Kidney (tissue), 14 donors: ENCODE data around the gene CEP57L1. TPM values are rescaled to one million over a fixed set of nuclear protein-coding genes. Genes with fewer than 3 reads are reported as not detected.

Experiments used
- DNase-seq, 5 donors: peaks; one replicate each; pipeline ENCODE4 v3.0.0-alpha.2; 2013 to 2020
- FAIRE-seq: peaks from 2 replicates; lab custom pipeline; 2012; peaks lifted over from hg19 to GRCh38; lab: Jason Lieb, UNC
- H3K27ac ChIP-seq, 2 donors: one replicate each; pipeline ENCODE4 v1.7.0; 2013; ENCODE audit warnings: low read depth in 2 of 2, low read length in 2 of 2, inconsistent platforms in 1 of 2
- H3K27me3 ChIP-seq: one replicate; pipeline ENCODE4 v1.7.1; 2013; ENCODE audit warnings: low read length, inconsistent platforms; ENCODE audit not compliant: control insufficient read depth, insufficient read depth
- H3K36me3 ChIP-seq, 3 donors: one replicate each; pipeline versions ENCODE4 v1.7.0 to v1.7.1; 2013; ENCODE audit warnings: low read length in 3 of 3, control low read depth in 1 of 3, inconsistent platforms in 1 of 3; ENCODE audit not compliant: insufficient read depth in 3 of 3, control insufficient read depth in 2 of 3
- H3K4me1 ChIP-seq, 3 donors: one replicate each; pipeline versions ENCODE4 v1.7.0 to v1.7.1; 2013; ENCODE audit warnings: low read length in 3 of 3, inconsistent platforms in 1 of 3, low read depth in 1 of 3; ENCODE audit not compliant: control insufficient read depth in 2 of 3, insufficient read depth in 2 of 3
- H3K4me3 ChIP-seq, 3 donors: one replicate each; pipeline versions ENCODE4 v1.7.0 to v1.8.1; 2013; ENCODE audit warnings: low read length in 3 of 3, control low read depth in 1 of 3, inconsistent platforms in 1 of 3
- H3K9ac ChIP-seq, 3 donors: one replicate each; pipeline versions ENCODE4 v1.7.0 to v1.7.1; 2013; ENCODE audit warnings: low read length in 3 of 3, control low read depth in 1 of 3, inconsistent platforms in 1 of 3
- H3K9me3 ChIP-seq, 3 donors: one replicate each; pipeline versions ENCODE4 v1.7.0 to v1.7.1; 2013; ENCODE audit warnings: low read length in 3 of 3, control low read depth in 1 of 3, inconsistent platforms in 1 of 3; ENCODE audit not compliant: control insufficient read depth in 2 of 3, insufficient read depth in 1 of 3
- CTCF ChIP-seq: IDR thresholded peaks from 3 replicates; pipeline ENCODE4 v1.5.1; 2012; ENCODE audit warnings: mild to moderate bottlenecking, moderate library complexity, borderline replicate concordance; ENCODE audit not compliant: insufficient read depth; ENCODE audit errors: extremely low read depth
- intact Hi-C: fragments of 100-400 bp; cut with DNase I; formaldehyde crosslinking; loops from one replicate; pipeline ENCODE4 v1.11.1; 2022
- polyA plus RNA-seq: library from polyadenylated mRNA; stranded (reverse); fragments of 350-450 nt; fragmentation: Illumina TruSeq; extraction: RNeasy Lipid Tissue Mini Kit (QIAGEN cat#74804); gene quantifications from one replicate; pipeline ENCODE4 v1.2.3, GENCODE V29; 2014; ENCODE audit warnings: low read depth, low replicate concordance; ENCODE audit not compliant: insufficient read depth
- total RNA-seq: library from RNA; stranded (reverse); fragmentation: NEBNext Ultra II Directional; extraction: Animal tissue kit (Norgen Biotek cat#: 25700); gene quantifications from one replicate; pipeline ENCODE4 v1.2.1, GENCODE V29; 2021
- donor health status: control.
- donor health status: control.
- donor health status: control.
- donor health status: control.
- donor health status: control.
- donor health status: DM: yes; HTN: yes; CAD: no.
- donor health status: Normal renal cell carcinoma (clear cell type).

The CEP57L1 gene
- total and polyA plus RNA-seq, 2 donors from 2014 or later = 6.3 to 10.6 TPM

- Histone ChIP-seq H3K4me1 (no peaks in the 10 kb centered on the region), H3K27me3 (no peaks in the 10 kb centered on the region), H3K4me3 (no peak overlapping the region), H3K27ac (no peak overlapping the region), H3K9me3 (no peaks in the 10 kb centered on the region), H3K36me3 (no peaks in the 10 kb centered on the region), H3K9ac (no peak overlapping the region)
- intact Hi-C loops = no loop called here
- no peak for TF ChIP-seq CTCF
- FAIRE-seq (peak; percentile 47), DNase-seq (no peak)
Measured at GRCh38 chr6:109052018-109052651, 43.2 kb upstream of the CEP57L1 start.

- no peak overlapping the region for H3K27ac ChIP-seq
- FAIRE-seq = no peak
- intact Hi-C loops = no loop called here
Measured at GRCh38 chr6:109052852-109053251, 42.5 kb upstream of the CEP57L1 start.

GRCh38 chr6:109053336-109053735 is 42.0 kb upstream of the CEP57L1 start:
- H3K4me1 ChIP-seq = no peaks in the 10 kb centered on the region
- H3K9me3 ChIP-seq = no peaks in the 10 kb centered on the region
- no peaks in the 10 kb centered on the region for H3K36me3 ChIP-seq
- H3K27ac ChIP-seq = no peak overlapping the region
- no peak for TF ChIP-seq CTCF
- intact Hi-C loops = no loop called here
- H3K9ac ChIP-seq = no peak overlapping the region
- H3K4me3 ChIP-seq = no peak overlapping the region
- FAIRE-seq (no peak), DNase-seq (peak in 3 of 5 donors; percentile 44 to 87 (median 85))
- H3K27me3 ChIP-seq = no peaks in the 10 kb centered on the region

More at GRCh38 chr6:109052852-109053251, 42.5 kb upstream of the CEP57L1 start:
- Histone ChIP-seq H3K36me3 (no peaks in the 10 kb centered on the region), H3K4me1 (no peaks in the 10 kb centered on the region), H3K4me3 (no peak overlapping the region), H3K9ac (no peak overlapping the region), H3K9me3 (no peaks in the 10 kb centered on the region), H3K27me3 (no peaks in the 10 kb centered on the region)
- no peak for TF ChIP-seq CTCF
- no peak for DNase-seq
